AG09319 (cell line): ENCODE data around the gene HSD17B2.

Experiments used
- DNase-seq: peaks from one replicate; pipeline ENCODE4 v3.0.0-alpha.2; 2010; ENCODE audit warnings: low read depth; ENCODE audit errors: extremely low read depth
- CTCF ChIP-seq: IDR thresholded peaks from 2 replicates; pipeline ENCODE4 v1.5.1; 2011; ENCODE audit warnings: low read depth, mild to moderate bottlenecking, inconsistent platforms, low read length, moderate library complexity

The HSD17B2 gene

DNA sequence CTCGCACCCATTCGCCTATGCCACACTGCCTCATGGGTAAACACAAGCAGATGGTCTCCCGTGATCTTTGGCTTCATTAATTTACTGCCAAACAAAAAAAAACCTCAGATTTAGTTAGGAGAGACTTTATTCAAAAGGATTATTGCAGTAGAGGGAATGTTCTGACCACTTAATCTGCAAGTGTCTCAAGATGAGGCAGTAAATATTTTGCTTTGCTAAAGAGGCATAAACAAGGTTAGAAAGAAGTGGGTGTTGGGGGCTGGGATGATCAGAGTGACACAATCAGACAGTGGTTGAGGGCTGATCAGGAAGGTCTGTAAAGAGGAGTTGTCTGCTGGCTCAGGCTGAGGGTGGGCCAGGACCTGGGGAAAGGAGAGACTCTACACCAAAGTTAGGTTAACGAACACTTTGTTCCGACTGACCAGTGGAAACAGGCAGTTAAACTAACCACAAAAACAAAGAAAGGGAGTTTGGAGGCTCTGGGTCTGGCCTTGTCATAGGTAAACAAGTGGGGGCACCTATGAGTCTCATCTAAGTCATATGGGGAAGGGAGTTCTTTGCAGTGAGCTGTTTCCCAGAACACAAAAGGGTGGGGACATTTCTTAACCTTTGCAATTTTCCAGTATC lies 28.5 kb downstream of the HSD17B2 start:
- no peak for DNase-seq
- TF ChIP-seq CTCF = no peak

DNA sequence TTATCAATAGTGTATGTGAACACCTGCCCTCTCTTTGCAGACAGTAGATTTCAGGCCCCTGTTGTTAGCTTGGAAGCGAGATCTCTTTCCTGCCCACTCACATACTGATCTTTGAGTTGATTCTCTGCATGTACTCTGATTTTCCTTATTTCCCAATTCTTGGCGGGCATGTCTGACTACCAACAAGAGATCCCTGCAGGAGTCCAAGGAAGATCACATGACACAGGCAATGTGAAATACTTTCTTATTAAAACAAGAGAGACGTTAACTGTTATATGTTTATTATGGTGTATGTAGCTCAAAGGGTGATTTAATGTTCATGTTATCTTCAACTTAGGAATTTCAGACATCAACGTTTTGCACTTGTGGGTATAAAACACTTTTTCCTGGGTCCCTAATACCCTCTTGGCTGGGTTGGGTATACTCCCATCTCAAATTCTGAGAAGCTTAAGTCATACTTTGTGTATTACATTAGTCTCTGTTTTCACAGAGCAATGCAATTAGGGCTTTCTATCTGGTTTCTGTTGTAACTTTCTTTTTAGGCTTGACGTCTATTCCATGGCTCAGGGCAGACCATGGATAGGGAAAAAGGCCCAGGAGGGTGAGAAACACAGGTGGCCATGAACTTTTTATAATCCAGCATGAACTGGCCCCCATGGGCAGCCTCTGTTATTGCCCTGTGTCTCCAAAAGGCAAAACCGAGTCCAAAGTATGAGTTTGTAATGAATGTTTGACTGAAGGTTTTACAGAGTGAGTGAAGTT lies 32.2 kb downstream of the HSD17B2 start:
- no peak for TF ChIP-seq CTCF
- no peak for DNase-seq

DNA sequence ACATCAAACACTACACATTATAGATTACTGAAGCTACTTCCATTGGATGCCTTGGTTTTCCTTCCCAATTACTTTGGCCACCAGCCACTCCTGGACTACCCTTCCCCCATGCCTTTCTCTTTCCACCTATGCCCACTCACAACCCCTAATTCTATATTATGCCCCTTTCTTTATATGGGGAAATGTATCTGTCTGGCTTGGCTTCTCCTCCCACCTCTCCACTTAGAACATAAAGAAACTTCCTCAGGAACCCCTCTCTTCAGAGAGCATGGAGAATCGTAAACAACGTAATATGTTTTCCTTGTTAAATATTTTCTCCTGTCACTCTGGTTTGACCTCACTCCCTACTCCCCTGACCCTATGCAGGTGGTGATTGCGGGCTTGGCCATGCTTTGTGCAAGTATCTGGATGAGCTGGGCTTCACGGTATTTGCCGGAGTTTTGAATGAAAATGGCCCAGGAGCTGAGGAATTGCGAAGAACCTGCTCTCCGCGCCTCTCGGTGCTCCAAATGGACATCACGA lies 32.8 kb downstream of the HSD17B2 start:
- DNase-seq = no peak
- TF ChIP-seq CTCF = no peak

DNA sequence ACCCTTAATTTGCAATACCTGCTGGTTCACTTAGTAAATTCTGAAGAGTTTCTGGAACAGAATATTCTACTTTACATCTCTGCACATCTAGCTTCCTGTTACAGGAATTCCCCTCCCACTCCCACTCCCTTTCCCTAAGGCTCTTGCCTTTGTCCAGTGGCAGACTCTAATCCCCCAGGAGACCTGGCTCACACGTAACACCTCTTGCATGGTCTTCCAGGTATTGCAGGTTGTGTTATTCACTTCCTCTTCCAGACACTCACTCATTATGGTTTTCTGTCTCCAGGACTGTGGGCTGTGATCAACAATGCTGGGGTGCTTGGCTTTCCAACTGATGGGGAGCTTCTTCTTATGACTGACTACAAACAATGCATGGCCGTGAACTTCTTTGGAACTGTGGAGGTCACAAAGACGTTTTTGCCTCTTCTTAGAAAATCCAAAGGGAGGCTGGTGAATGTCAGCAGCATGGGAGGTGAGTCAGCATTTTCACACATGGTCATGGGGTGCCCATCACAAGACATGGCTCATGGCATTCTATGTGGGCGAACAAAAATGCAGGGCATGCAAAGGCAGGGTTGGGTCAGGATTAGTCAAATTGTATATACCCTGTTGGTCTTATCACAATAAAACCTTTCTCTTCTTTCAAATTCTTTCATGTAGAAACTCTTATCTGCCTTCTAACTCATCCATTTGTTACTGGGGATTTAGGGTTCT lies 35.8 kb downstream of the HSD17B2 start:
- peak; percentile 54 for DNase-seq
- TF ChIP-seq CTCF = no peak

GRCh38 chr16:82071421-82071820 lies 36.4 kb downstream of the HSD17B2 start:
- no peak for TF ChIP-seq CTCF
- DNase-seq = no peak

GRCh38 chr16:82072313-82072712 lies 37.3 kb downstream of the HSD17B2 start:
- no peak for DNase-seq
- TF ChIP-seq CTCF = no peak

DNA sequence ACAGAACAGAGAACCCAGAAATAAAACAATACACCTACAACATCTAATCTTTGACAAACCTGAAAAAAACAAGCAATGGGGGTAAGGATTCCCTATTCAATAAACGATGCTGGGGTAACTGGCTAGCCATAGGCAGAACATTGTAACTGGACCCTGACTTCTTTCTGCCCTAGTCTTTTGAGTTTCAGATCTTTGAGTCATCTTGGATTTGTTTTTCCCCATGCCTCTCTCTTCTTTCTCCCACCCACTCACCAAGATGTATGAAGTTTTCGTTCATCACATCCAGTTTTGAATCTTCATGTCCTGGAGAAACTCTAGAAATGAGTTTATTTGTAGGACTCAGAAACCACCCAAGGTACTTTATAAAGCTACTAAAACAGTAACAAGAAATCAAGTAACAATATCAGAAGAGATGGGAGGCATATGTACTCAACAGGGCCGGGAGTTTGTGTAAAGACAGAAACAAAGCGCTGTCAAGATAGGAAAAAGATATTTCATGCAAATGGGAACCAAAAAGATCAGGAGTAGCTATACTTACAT lies 39.0 kb downstream of the HSD17B2 start:
- TF ChIP-seq CTCF = no peak
- no peak for DNase-seq
